GM18507 (cell line): Measurements from ENCODE around the gene TRHDE.
"Not testable (repeated sequence)": the region's sequence is repeated elsewhere in the genome, so short reads cannot be mapped to it uniquely, and the experiment has no call there.

Experiments
- DNase-seq: peaks from one replicate; pipeline ENCODE4 v3.0.0; 2011; ENCODE audit warnings: low read depth; ENCODE audit not compliant: insufficient read length; ENCODE audit errors: extremely low spot score
- FAIRE-seq: peaks from 2 replicates; lab custom pipeline; 2011; peaks lifted over from hg19 to GRCh38; lab: Jason Lieb, UNC

The TRHDE gene

GRCh38 chr12:72485017-72485701, 213.0 kb downstream of the TRHDE start:
- FAIRE-seq: no peak
- DNase-seq: no peak

GRCh38 chr12:72491426-72491825, 219.3 kb downstream of the TRHDE start:
- FAIRE-seq (no peak), DNase-seq (no peak)

GRCh38 chr12:72493407-72493806, 221.2 kb downstream of the TRHDE start:
- DNase-seq: no peak
- no peak for FAIRE-seq

GRCh38 chr12:72498354-72498753, 226.2 kb downstream of the TRHDE start:
- no peak for FAIRE-seq
- no peak for DNase-seq

GRCh38 chr12:72499244-72499643, 227.1 kb downstream of the TRHDE start:
- DNase-seq (no peak), FAIRE-seq (no peak)

GRCh38 chr12:72502546-72502945, 230.4 kb downstream of the TRHDE start:
- FAIRE-seq (no peak), DNase-seq (no peak)

GRCh38 chr12:72505227-72505626, 233.1 kb downstream of the TRHDE start:
- no peak for FAIRE-seq
- DNase-seq: no peak

GRCh38 chr12:72509891-72510290, 237.7 kb downstream of the TRHDE start:
- no peak for DNase-seq
- FAIRE-seq: no peak

- FAIRE-seq (no peak), DNase-seq (no peak)
Measured at GRCh38 chr12:72510772-72511171, 238.6 kb downstream of the TRHDE start.

- no peak for DNase-seq
- FAIRE-seq: no peak
Measured at GRCh38 chr12:72511498-72511897, 239.3 kb downstream of the TRHDE start.

- no peak for FAIRE-seq
Measured at GRCh38 chr12:72511906-72512305, 239.7 kb downstream of the TRHDE start.

GRCh38 chr12:72520044-72520678, 248.0 kb downstream of the TRHDE start:
- FAIRE-seq, DNase-seq: not testable (repeated sequence)

More at GRCh38 chr12:72511906-72512305, 239.7 kb downstream of the TRHDE start:
- no peak for DNase-seq

- DNase-seq (no peak), FAIRE-seq (no peak)
Measured at GRCh38 chr12:72521326-72521725, 249.2 kb downstream of the TRHDE start.

GRCh38 chr12:72522411-72522810, 250.2 kb downstream of the TRHDE start:
- FAIRE-seq (no peak), DNase-seq (no peak)

- FAIRE-seq: no peak
- DNase-seq: no peak
Measured at GRCh38 chr12:72523754-72524153, 251.6 kb downstream of the TRHDE start.

- FAIRE-seq: no peak
Measured at GRCh38 chr12:72535212-72535990, 263.2 kb downstream of the TRHDE start.

GRCh38 chr12:72540811-72541210, 268.6 kb downstream of the TRHDE start:
- no peak for DNase-seq
- no peak for FAIRE-seq

More at GRCh38 chr12:72535212-72535990, 263.2 kb downstream of the TRHDE start:
- DNase-seq: no peak

GRCh38 chr12:72543777-72544467, 271.8 kb downstream of the TRHDE start:
- no peak for FAIRE-seq
- no peak for DNase-seq

- DNase-seq (no peak), FAIRE-seq (no peak)
Measured at GRCh38 chr12:72546106-72546505, 273.9 kb downstream of the TRHDE start.

- no peak for DNase-seq
- FAIRE-seq: no peak
Measured at GRCh38 chr12:72547573-72547972, 275.4 kb downstream of the TRHDE start.
